GM12892 (cell line): ENCODE results near the gene PER2.

Experiments
- POLR2A ChIP-seq: IDR thresholded peaks from 2 replicates; pipeline ENCODE4 v1.6.1; 2011; ENCODE audit warnings: low read depth, low read length, control low read depth
- POLR2AphosphoS5 ChIP-seq: IDR thresholded peaks from 2 replicates; pipeline ENCODE4 v1.6.1; 2011; ENCODE audit warnings: low read depth, low read length, control low read depth
- TAF1 ChIP-seq: IDR thresholded peaks from 2 replicates; pipeline ENCODE4 v1.6.1; 2011; ENCODE audit warnings: low read depth, mild to moderate bottlenecking, control low read depth, low read length, borderline replicate concordance

- no peak for TF ChIP-seq POLR2AphosphoS5
- no peak for TF ChIP-seq POLR2A
- TF ChIP-seq TAF1 = no peak
Measured at GRCh38 chr2:238320246-238320647, 31.8 kb upstream of the PER2 start, which contains the start of gene TRAF3IP1.
